GM18499 (cell line): ENCODE results near the gene ARF3.

Experiments
- ATAC-seq: cut with Tn5 transposase; IDR thresholded peaks from one replicate; pipeline ENCODE4 v1.9.1; 2021; ENCODE audit warnings: moderate number of reproducible peaks; ENCODE audit not compliant: insufficient read depth, unreplicated experiment

Gene ARF3

DNA sequence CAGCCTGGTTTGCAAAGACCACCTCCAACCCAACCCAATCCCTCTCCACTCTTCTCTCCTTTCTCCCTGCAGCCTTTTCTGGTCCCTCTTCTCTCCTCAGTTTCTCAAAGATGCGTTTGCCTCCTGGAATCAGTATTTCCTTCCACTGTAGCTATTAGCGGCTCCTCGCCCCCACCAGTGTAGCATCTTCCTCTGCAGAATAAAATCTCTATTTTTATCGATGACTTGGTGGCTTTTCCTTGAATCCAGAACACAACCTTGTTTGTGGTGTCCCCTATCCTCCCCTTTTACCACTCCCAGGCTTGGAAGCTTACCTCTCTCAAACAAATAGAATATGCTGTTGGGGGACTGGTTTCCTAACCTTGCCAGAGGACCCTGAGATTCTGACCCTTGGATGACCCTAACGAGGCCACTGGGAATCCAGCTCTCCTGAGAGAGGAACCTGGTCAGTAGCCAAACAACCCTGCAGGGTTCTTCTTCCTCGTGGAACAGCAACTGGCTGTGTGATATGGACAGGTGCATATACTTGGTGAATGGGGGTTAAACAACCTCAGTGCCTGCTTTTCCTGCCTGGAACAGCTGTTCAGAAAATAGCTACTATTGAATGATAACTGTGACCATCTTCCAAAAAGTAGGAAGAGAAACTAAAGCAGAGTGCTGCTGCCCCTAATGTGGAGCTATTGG, 25.3 kb upstream of the ARF3 start:
- no peak for ATAC-seq

DNA sequence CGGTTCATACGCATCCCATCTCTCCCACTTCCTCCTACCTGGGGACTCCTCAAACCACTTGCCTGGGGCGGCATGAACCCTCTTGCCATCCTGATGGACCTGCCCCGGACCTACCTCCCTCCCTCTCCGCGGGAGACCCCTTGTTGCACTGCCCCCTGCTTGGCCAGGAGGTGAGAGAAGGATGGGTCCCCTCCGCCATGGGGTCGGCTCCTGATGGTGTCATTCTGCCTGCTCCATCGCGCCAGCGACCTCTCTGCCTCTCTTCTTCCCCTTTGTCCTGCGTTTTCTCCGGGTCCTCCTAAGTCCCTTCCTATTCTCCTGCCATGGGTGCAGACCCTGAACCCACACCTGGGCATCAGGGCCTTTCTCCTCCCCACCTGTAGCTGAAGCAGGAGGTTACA, 24.5 kb upstream of the ARF3 start:
- no peak for ATAC-seq

DNA sequence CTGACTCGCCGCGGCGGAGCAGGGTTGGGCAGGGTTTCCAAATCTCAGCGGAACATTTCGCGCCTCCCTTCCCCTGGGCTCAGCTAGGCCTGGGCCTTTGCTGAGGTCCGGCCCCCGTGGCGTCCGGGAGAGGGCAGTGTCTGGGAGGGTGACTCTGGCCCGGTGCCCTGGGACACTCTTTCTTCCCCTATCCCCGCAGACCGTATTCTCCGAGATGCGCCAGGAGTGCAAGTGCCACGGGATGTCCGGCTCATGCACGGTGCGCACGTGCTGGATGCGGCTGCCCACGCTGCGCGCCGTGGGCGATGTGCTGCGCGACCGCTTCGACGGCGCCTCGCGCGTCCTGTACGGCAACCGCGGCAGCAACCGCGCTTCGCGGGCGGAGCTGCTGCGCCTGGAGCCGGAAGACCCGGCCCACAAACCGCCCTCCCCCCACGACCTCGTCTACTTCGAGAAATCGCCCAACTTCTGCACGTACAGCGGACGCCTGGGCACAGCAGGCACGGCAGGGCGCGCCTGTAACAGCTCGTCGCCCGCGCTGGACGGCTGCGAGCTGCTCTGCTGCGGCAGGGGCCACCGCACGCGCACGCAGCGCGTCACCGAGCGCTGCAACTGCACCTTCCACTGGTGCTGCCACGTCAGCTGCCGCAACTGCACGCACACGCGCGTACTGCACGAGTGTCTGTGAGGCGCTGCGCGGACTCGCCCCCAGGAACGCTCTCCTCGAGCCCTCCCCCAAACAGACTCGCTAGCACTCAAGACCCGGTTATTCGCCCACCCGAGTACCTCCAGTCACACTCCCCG, 23.9 kb upstream of the ARF3 start:
- ATAC-seq: no peak

DNA sequence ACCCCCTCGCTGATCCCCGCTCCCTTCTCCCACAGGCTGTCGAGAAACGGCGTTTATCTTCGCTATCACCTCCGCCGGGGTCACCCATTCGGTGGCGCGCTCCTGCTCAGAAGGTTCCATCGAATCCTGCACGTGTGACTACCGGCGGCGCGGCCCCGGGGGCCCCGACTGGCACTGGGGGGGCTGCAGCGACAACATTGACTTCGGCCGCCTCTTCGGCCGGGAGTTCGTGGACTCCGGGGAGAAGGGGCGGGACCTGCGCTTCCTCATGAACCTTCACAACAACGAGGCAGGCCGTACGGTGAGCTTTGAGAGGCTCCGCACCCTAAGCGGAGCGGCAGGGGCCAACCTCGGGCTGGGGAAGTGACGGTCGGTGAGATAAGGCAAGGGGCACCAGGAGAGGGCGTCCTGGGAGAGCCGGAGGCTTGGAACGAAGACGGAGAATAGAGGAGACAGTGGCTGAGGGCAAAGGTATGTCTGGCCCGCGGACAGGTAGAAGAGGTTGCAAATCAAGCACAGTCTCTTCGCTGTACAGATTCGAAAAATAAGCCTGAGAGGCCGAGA, 23.2 kb upstream of the ARF3 start:
- ATAC-seq: no peak

DNA sequence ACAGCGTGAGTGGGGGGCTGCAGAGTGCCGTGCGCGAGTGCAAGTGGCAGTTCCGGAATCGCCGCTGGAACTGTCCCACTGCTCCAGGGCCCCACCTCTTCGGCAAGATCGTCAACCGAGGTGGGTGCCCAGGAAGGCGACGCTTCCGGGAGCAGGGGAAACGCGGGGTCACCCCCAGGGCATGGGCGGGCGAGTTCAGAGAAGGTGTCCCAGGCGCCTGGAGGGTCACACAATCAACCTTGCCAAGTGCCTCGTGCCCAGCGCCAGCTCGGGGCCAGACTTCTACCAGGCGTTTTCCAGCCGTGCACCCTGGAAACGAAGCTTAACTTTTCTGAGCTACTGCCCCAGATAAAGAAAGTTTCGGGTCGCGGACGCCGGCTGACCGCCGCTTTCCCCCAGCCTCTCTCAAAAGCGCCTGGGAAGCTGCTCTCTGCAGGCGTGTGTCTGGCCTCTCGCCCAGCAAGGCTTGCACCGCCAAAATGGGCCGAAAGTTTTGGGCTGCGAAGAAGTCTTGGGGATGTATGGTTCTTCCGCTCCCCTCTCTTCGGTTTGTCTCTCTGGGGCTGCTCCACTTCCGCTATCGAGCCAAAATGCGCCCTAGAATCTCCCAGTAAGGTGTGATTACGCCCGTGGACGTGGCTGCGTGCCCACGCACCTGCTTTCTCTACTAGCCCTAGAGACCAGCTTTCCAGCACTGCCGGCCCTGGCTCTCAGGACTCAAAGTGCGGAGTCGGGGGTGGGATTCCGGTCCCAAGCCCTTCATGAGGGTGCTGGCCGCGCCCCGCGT, 22.5 kb upstream of the ARF3 start:
- no peak for ATAC-seq

DNA sequence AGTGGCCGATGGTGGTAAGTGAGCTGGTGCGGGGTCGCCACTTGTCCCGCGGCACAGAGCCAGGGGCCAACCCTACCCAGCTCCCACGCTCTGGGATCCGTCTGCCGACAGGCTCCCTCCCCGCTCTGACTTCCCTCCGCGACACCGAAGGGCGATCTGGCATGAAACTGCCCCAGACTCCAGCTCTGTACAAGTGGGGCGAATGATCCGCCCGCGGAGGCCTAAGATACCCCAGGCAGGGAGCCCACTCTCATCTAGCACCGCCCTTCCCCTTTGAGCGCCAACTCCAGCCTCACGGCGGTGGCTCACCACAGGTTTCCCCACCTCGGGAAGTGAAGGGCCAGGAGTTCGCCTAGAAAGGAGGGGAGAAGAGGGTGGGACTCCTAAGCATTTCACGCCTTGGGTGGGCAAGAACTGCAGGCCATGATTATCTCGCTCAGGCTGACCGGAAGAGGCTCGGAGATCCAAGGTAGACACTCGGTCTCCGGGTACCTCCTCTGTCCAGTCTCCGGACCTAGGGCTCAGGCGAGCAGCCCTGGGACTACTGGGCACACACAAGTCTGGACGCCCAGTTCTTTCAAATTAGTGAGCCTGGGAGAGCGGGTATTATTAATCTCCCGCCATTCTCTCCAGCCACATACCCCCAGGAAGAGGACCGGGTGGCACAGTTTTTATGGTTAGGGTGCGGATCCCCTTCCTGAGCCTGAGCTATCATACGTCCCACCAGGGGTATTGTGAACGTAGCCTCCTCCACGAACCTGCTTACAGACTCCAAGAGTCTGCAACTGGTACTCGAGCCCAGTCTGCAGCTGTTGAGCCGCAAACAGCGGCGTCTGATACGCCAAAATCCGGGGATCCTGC, 21.7 kb upstream of the ARF3 start:
- ATAC-seq: no peak

DNA sequence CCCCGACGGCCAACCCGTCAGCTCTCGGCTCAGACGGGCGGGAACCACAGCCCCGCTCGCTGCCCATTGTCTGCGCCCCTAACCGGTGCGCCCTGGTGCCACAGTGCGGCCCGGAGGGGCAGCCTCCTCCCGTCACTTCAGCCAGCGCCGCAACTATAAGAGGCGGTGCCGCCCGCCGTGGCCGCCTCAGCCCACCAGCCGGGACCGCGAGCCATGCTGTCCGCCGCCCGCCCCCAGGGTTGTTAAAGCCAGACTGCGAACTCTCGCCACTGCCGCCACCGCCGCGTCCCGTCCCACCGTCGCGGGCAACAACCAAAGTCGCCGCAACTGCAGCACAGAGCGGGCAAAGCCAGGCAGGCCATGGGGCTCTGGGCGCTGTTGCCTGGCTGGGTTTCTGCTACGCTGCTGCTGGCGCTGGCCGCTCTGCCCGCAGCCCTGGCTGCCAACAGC, 21.0 kb upstream of the ARF3 start, which contains the start of gene WNT1:
Gene WNT1, plus strand, starts transcription at position 32 of the 450 bp plus-strand sequence. Its CDS starts 329 bp downstream, at position 361.
- no peak for ATAC-seq

DNA sequence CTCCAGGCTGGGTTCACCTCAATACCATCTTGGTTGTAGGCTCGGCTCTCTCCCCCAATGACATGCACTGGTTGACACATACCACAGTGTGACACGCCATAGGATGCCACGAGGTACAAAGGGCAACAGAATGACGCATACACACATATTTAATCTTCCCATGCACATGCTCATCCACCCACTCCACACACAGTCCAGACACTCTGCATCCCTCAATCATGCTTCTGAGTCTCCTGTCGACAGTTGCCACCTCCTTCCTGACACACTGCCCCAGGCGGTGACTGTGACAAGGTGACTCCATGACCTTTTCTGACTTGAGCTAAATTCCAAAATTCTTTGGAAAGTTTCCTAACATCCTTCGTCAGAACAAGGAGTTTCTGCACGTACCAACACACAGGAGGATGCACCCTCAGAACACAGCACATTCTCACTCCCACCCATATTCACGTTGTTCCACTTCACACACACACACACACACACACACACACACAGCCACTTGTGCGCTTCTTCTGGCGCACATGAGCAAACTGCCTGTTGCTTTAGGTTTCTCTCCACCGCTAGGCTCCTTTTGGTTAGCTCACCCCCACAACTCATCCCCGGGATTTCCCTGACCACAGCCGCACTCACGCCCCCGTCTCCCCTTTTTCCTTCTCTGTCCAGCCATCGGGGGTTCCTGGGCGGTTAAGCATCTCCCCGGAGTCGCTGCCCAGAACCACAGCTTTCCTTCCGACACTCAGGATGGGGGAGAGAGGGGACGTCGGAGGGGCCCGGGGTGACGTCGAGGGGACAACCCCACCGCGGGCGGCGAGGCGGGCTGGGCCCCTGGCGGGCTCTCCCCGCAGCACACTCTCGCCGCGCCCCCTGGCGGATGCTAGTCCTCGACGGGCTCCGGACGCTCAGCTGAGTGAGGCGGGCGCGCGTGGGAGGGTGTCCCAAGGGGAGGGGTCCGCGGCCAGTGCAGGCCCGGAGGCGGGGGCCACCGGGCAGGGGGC, 20.3 kb upstream of the ARF3 start:
- no peak for ATAC-seq

DNA sequence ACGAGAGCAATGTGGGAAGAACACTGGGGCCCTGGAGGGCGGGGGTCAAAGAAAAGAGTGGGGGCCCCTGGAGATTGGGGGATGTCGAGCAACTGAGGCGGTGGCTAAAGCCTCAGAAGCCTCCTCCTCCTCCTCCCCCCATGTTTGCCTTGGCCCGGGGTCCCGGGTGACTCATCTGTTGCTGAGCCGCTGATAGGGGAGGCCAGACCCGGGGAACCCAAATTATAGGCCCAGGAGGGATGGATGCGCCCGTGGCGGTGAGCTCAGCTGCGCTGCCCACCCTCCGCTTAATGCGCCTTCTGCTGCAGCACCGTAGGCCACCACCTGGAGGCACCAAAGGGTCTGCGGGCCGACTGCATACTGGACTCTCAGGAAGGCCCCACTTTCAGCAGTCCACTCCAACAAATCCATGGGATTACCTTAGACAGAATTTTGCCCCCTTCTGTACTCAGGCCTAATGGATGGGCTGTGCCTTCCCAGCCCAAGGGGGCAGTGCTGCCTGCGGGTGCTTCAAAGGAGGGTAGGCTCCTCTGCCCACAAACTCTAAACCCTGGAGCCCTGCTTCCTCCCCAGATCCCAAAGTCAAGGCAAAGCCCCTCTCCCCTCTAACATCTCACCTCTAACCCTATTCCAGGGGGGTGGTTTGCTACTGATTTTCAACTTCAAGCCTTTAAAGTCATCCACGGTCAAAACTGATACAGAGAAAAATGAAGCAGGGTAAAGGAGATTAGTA, 16.8 kb upstream of the ARF3 start:
- ATAC-seq: no peak

DNA sequence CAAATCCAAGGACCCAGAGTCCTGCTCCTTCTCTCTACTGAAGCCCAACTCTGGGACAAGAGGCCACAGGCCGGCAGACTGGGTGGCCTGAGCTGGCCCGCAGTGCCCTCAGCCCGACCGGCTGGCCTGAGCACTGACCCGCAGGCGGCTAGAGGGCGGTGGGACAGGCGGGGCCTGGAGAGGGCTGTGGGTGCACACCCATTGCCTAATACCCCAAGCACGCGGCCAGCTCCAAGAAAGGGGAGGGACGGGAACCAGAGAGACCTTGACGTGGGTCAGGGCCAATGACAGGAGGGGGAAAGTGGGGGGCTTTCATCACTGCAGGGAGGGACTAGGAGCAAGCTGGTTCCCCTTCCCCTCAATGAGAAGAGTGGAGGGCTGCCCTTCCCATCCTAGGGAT, 16.2 kb upstream of the ARF3 start:
- no peak for ATAC-seq

DNA sequence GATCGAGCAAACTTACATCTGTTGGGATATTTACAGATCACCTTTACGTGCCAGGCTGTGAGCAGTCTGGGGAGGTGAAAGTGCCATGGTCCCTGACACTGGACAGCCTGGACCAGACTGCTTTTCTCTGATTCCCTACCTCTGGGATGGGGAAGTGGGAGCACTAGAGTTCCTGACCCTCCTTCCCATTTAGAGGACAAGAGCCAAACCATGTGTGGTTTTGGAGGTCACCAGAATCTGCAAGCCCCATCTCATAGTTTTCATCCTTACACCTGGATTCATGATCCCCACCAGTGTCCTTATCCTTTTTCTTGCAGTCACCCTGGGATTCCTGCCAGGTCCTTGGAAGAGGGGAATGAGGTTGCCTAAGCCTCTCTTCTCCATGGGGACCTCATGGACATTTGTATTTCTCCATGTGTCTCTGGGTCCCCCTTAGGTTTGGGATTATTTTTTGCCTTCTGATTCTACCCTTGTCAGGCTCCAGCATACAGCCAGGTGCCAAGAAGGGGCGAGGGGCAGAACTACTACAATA, 15.7 kb upstream of the ARF3 start:
- ATAC-seq: no peak

DNA sequence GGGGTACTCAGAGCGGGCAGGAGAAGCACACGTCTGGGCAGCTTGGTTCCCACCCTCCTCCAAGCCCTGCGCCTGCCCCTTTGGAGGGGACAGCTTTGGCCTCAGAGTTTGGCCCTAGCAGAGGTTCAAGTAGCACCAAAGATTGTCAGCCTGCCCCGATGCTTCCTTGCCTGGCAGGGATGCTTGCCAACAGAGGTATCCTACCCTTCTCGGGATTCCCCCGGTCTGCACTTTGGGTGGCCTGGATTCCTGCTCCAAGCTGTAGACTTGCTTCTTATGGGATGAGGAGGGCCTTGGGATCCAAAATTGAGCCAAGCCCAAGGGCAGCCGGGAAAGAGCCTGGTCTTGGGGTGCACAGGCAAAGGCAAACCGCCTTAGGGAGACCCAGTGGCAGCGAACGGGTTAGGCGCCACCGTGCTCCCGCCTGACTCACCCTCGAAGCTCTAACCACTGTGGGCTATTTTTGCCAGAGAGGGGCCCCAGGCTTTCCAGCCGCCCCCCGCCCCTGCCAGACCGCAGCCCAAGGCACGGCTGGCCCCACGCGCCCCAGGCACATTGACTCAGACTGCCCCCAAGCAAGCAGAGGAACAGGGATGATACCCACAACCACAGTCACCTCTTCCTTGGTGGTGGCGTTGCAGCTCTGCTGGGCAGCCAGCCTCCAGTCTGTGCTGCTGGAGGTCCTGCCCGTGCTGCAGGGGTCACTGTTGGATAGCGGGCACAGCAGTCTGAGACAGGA, 15.1 kb upstream of the ARF3 start:
- ATAC-seq: no peak

DNA sequence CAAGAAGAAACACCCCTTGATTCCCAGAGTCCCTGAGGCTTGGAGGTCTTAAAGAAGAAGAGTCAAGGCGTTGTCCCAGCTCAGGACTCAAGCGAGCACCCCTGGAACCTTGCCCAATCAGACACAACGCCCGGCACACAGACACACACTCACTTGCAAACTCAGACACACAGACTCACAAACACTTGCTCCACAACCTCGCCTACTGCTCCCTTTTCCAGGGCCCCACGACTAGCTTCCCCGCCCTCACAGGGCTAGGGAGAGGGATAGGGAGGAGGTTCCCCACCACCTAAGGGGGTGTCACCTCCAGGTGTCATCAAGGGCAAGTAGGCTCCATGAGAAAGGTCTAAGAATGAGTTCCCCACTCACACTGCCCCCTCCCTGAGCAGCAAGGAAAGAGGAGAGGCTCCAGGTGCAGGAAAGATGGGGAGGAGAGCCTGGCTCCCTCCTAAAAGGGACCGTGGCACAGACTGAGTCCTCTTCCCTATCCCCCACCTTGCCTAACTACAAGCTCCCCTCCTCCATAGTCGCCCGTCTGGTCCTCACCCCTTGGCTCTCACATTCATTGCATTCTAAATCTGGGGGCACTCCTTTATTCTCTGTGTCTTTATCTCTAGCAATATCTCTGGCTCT, 13.5 kb upstream of the ARF3 start:
- ATAC-seq: no peak

DNA sequence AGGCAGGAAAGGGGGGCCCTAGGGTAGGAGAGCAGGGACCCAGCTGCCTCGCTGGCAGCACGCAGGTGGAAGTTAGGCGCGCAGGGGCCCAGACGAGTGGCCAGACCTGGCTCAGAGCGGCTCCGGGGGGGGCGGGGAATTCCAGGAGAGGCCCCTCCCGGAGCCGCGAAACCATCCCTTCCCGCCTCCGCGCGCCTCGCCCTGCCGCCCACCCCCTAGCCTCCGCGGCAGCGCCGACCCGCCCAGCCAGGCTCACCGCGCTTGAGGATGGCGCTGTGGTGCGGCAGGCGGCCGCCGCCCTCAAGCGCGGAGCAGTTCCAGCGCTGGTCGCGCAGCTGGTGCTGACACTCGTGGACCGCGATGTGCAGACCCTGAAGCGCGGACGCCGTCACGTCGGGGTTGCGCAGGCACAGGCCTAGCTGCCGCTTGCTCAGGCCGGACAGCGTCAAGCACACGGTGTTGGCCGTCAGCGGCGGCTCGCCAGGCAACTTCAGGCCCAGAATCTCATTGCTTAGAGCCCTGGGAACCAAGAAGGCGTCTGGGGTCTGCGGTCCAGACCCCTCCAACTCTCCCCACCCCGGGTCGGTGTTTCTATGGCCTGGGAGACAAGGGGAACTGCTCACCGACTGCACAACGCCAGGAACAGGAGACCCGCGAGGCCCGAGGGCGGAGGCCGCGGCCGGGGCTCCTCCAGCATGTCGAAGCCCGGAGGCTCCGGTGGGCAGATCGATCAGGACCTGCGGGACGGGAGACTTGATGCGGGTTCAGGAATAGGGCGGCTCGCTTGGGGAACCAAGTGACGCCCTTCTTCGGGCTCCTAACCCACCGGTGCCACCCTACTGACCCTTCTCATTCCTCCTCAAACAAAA, 12.8 kb upstream of the ARF3 start:
- ATAC-seq: no peak

DNA sequence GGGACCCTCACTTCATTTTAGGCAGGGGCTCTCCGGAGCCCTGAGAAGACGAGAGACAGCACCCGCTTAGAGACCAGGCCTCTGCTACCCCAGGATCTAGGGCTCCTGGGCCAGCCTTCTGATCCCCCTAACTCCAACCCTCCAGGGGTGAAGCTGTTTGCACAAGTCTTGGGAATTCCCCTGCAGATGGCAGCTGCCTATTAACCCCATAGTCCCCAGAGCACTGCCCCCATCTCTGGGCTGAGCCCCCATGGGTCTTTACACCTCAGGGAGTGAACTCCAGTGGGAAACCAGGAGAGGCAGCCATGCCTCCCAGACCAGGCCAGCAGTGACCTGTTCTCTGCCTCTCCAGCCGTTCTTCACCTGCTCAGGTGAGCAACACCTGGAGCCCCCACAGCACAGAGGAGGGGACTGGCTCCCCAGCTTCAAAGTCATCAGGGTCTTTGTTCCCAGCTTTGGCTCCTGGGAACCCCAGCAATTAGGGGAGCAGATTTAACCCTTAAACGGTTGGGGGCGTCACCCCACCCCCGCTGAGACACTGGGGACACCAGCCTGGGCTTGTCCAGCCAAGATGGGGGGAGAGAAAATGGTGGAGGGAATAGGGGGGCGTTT, 12.0 kb upstream of the ARF3 start:
- ATAC-seq: no peak
